ENCODE results near the gene FAM234B. TPM values are rescaled to one million over a fixed set of nuclear protein-coding genes. Genes with fewer than 3 reads are reported as not detected.

Gene FAM234B, protein sequence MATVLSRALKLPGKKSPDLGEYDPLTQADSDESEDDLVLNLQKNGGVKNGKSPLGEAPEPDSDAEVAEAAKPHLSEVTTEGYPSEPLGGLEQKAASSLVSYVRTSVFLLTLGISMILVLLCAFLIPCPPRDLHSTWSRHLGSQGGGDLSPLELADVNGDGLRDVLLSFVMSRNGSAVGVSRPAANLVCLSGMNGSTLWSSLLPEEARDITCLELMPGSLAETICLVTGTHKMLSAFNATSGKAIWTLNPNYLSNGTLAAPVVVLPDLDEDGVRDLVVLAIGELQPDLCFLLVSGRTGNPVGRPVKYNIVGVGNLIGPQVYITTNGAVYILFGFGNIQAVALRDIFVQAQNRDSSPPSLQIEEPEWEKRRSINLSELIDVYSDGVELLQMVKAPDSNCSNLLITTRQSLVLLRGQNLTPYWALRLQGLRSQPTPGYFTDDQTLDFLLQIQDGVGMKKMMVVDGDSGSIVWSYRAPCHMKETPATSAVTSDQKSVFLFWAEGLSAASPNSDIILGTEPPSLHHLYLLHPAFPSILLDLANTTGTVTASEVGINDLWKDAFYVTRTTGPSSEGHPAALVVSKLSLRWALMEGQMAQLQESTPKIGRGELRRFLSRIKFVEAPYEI
- total RNA-seq (2014; rRNA removed) (3.1 and 3.3 TPM in 2 replicates), Bru-seq, nascent RNA (percentile 49 among the genes with signal in this experiment), BruChase-seq, experiment 1, labeled RNA remaining after a 6-hour chase (percentile 47 among the genes with signal in this experiment), BruChase-seq, experiment 2, labeled RNA remaining after a 2-hour chase (percentile 43 among the genes with signal in this experiment)
- long read RNA-seq, full-length matches to known transcripts: 1 of 4 reads
- long read RNA-seq, partial matches to known transcripts: 2 of 4 reads
- long read RNA-seq, other reads (novel, unspliced or antisense): 1 of 4 reads

DNA sequence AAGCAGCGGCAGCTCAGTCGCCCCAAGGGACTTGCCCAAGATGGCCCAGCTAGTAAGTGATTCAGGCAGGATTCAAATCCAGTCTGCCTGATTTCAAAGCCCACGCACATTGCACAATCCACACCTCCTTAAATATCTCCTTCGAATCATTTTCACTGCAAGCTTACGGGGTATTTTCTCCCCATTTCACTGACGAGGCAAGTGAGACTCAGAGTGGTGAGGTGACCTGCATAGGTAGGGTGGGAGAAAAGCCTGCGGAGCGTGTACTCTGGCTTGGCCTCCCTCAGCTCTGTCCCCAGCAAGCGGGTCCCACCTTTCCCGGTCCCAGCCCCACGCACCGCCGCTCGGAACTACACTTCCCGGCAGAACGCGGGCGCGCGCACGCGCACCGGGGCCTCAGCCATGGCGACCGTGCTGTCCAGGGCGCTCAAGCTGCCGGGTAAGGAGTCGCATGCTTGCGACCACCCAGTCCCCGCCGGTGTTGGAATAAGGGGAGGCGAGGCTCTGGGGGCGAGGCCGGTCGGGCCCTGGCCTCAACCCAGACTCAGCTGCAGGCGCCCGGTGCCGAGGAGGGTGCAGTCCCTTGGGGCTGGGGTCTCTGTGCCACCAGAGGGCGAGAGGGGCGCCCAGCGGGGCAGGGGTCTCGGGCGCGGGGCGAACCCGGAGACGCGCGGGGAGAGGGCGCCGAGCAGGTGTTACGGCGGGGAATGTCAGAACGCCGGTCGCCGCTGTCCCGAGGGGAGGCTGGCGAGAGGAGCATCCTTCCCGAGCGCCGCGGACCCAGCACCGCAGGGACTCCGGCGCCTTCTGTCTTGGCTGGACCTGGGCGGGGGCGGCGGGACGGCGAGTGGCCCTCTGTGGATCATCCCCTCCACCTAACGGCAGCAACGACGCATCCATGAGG lies at the start of gene FAM234B:
Gene FAM234B, plus strand, starts transcription at position 380 of the 904 bp plus-strand sequence. Its CDS starts 23 bp downstream, at position 403.
- H3K4me2 ChIP-seq (ENCODE audit: low read length): peak within 1 kb of the TSS; percentile 94
- ChIA-PET CTCF (interaction anchor here (0.5 to 0.7 kb wide), 2 partner anchors 39 to 65 kb away, joined by 4 to 6 read pairs; no protein-coding TSS in a partner anchor), POLR2A (ENCODE audit: unreplicated experiment) (interaction anchor here (0.6 to 1.0 kb wide), 3 partner anchors 152 to 178 kb away, joined by 3 to 13 read pairs (median 5); partner anchors contain the start of gene GPRC5A)
- ATAC-seq: peak; percentile 96
- BruUV-seq (replicated peaks): no TSS peak
- intact Hi-C loops (cut with micrococcal nuclease): loop anchor here (10.0 kb wide), 1 partner anchor 51 kb away; no protein-coding TSS in a partner anchor
- no peaks in the 10 kb centered on the region for H3K27me3 ChIP-seq (ENCODE audit: low read length)
- no peaks in the 10 kb centered on the region for H3K9me2 ChIP-seq (replicated peaks; ENCODE audit: low read length)
- H3K9me3 ChIP-seq (ENCODE audit: low read length): no peaks in the 10 kb centered on the region
- no peak within 1 kb of the TSS for H3K27ac ChIP-seq (ENCODE audit: low read length)
- H2AFZ ChIP-seq (ENCODE audit: low read length): peak within 1 kb of the TSS; percentile 100
- H3K4me1 ChIP-seq (ENCODE audit: insufficient read depth, low read length): 0 out of 2 replicates have a peak, but pooled peaks cover 4% of the 10 kb centered on the region
- H4K20me1 ChIP-seq (ENCODE audit: low read length): no peaks in the 10 kb centered on the region
- no peaks in the 10 kb centered on the region for H3K79me2 ChIP-seq (ENCODE audit: low read length)
- TF ChIP-seq, protein P1, sequence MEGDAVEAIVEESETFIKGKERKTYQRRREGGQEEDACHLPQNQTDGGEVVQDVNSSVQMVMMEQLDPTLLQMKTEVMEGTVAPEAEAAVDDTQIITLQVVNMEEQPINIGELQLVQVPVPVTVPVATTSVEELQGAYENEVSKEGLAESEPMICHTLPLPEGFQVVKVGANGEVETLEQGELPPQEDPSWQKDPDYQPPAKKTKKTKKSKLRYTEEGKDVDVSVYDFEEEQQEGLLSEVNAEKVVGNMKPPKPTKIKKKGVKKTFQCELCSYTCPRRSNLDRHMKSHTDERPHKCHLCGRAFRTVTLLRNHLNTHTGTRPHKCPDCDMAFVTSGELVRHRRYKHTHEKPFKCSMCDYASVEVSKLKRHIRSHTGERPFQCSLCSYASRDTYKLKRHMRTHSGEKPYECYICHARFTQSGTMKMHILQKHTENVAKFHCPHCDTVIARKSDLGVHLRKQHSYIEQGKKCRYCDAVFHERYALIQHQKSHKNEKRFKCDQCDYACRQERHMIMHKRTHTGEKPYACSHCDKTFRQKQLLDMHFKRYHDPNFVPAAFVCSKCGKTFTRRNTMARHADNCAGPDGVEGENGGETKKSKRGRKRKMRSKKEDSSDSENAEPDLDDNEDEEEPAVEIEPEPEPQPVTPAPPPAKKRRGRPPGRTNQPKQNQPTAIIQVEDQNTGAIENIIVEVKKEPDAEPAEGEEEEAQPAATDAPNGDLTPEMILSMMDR (conservative IDR thresholded peaks at IDR 0.05; ENCODE audit: low read depth, low read length): peak; percentile 29; the same call in 1 of the 2 replicates
- TF ChIP-seq EZH2phosphoT487 (IDR thresholded peaks at IDR 0.05; ENCODE audit: borderline replicate concordance, low read length): no peak
- peak within 1 kb of the TSS; percentile 97 for H3K4me3 ChIP-seq (ENCODE audit: low read length)
- H3F3A ChIP-seq (ENCODE audit: low read length, unreplicated experiment): no peaks in the 10 kb centered on the region
- H3K9ac ChIP-seq (ENCODE audit: low read length): peak within 1 kb of the TSS; percentile 50; the same call in 1 of the 2 replicates
- no peaks in the 10 kb centered on the region for H3K36me3 ChIP-seq (ENCODE audit: low read depth, low read length)
- peak; percentile 60 for DNase-seq

DNA sequence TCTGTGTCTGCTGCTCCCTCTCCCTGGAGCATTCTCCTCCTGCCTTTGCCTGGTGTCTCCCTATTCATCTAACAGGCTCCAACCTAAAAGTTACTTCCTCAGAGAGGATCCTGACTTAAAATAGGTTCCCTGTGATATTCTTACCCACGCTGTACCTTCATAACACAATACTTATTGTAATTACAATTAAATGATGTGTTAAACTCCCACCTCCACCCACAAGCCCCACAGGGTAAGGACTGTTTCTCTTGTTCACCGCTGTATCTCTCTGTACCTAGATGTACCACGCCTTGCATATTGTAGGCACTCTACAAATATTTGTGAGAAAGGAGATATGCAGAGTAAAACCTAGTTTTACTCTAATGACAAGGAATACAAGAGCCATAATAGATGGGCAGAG lies 49.1 kb upstream of the FAM234B start:
- Histone ChIP-seq H3K9ac (ENCODE audit: low read length) (no peak overlapping the region), H4K20me1 (ENCODE audit: low read length) (no peaks in the 10 kb centered on the region), H3K9me3 (ENCODE audit: low read length) (no peaks in the 10 kb centered on the region), H2AFZ (ENCODE audit: low read length) (no peak overlapping the region), H3K4me3 (ENCODE audit: low read length) (no peak overlapping the region), H3K4me2 (ENCODE audit: low read length) (no peak overlapping the region), H3K9me2 (replicated peaks; ENCODE audit: low read length) (no peaks in the 10 kb centered on the region), H3K79me2 (ENCODE audit: low read length) (peaks cover 56% of the 10 kb centered on the region), H3F3A (ENCODE audit: low read length, unreplicated experiment) (no peaks in the 10 kb centered on the region), H3K27ac (ENCODE audit: low read length) (no peak overlapping the region), H3K36me3 (ENCODE audit: low read depth, low read length) (no peaks in the 10 kb centered on the region), H3K27me3 (ENCODE audit: low read length) (no peaks in the 10 kb centered on the region), H3K4me1 (ENCODE audit: insufficient read depth, low read length) (peaks cover 13% of the 10 kb centered on the region)
- ChIA-PET CTCF (no interaction called here), POLR2A (ENCODE audit: unreplicated experiment) (no interaction called here)
- BruUV-seq (replicated peaks): no TSS peak
- intact Hi-C loops (cut with micrococcal nuclease): no loop called here
- ATAC-seq (no peak), DNase-seq (no peak)
- TF ChIP-seq EZH2 (IDR thresholded peaks at IDR 0.05; ENCODE audit: low read length, unreplicated experiment): no peak
- no peak for TF ChIP-seq EZH2phosphoT487 (IDR thresholded peaks at IDR 0.05; ENCODE audit: borderline replicate concordance, low read length)
- TF ChIP-seq, protein P1 (conservative IDR thresholded peaks at IDR 0.05; ENCODE audit: low read depth, low read length): no peak

Data from PC-3 (cell line).